Measurements from ENCODE around the gene TBC1D3B.

GRCh38 chr17:36193216-36193775 lies 16.9 kb upstream of the TBC1D3B start:
- no peak for TF ChIP-seq CTCF (tag by site-specific recombination; IDR thresholded peaks at IDR 0.05)
- no peak for TF ChIP-seq YY1 (tag by site-specific recombination; IDR thresholded peaks at IDR 0.05)
- no peak for TF ChIP-seq ZNF837 (tag by site-specific recombination; IDR thresholded peaks at IDR 0.05)
- no peak for TF ChIP-seq HOXA7 (CRISPR knock-in tag; IDR thresholded peaks at IDR 0.05; ENCODE audit: borderline replicate concordance)

All from HEK293 (cell line).